Inflammatory macrophage treated with lipopolysaccharide for 1 hour (primary cell): ENCODE results near the gene CITED2.
"Not testable (repeated sequence)": the region's sequence is repeated elsewhere in the genome, so short reads cannot be mapped to it uniquely, and the experiment has no call there.

ENCODE experiments used
- DNase-seq, 2 donors: peaks; one replicate each; pipeline ENCODE4 v3.0.0-alpha.2; 2020 to 2022

Gene CITED2

DNA sequence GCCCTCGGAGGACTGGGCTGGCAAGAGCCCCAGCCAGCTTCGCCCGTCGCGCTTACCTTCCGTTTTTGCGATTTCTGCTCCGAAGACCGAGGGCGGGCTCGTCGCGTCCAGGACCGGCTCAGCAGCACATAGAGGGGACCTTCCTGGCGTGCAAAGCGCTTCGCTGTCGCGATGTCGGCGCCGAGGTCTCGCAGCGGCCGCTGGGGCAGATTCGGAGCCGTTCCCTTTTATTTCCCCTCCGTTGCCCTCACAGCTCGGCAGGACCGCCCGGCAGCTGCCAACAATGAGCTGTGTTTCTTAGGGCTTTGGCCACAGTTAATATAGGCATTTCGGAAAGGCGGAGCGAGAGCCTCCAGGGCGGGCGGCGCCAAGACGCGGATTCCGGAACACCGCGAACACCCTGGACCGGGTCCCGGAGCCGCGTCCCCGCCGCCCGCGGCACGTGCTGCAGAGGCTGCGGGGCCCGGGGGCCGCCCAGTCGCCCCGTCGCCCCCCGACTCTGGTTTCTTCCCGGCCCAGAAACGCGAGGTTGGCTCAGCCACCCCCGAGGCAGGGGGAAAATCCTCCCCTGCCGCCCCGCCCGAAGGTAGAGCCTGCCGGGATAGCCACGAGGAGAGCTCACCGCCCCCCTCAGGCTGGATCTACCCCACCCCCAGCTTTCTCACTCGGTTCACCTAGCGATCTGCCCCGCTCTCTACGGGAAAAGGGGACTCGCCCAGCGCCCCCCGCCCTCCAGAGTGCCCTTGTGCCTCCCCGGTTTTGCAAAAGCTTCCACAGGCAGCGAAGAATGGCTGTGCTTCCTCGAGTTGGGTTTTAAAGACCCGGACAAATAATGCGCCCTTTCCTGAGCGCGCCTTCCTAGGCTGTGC lies at the start of gene CITED2:
Gene CITED2, minus strand, starts transcription at position 292 of the 869 bp plus-strand sequence. CDS start 704 bp downstream, outside the sequence.
- peak; percentile 92 to 98 for DNase-seq

DNA sequence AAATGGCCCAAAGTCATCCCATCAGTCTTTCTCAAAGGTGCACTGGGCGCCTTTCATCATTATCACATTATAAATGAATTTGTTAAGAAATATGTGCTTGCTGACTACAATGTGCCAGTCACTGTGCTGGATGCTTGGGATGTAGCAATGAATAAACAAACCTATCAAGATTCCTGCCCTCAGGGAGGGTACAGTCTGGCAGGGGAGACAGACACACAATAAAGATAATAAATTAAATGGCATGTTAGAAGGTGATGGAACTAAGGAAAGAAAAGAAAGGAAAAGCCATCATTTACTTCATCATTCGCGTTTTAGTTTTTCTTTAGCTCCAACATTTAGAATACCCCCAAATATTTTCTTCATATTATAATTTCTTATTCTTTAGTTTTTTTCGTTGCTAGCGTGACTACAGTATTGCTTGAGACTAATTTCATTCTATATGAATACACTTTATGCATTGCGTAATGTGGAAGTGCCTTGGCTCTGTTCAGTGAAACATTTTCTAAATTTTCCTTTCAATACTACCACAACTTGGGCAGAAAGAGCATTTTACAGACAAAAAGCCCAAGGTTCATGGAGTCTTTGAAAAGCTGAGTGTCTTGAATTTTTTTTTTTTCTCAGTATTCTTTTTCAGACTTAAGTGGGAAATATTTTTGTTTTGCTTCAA lies 48.7 kb upstream of the CITED2 start:
- DNase-seq: peak in 1 of 2 donors; percentile 46

DNA sequence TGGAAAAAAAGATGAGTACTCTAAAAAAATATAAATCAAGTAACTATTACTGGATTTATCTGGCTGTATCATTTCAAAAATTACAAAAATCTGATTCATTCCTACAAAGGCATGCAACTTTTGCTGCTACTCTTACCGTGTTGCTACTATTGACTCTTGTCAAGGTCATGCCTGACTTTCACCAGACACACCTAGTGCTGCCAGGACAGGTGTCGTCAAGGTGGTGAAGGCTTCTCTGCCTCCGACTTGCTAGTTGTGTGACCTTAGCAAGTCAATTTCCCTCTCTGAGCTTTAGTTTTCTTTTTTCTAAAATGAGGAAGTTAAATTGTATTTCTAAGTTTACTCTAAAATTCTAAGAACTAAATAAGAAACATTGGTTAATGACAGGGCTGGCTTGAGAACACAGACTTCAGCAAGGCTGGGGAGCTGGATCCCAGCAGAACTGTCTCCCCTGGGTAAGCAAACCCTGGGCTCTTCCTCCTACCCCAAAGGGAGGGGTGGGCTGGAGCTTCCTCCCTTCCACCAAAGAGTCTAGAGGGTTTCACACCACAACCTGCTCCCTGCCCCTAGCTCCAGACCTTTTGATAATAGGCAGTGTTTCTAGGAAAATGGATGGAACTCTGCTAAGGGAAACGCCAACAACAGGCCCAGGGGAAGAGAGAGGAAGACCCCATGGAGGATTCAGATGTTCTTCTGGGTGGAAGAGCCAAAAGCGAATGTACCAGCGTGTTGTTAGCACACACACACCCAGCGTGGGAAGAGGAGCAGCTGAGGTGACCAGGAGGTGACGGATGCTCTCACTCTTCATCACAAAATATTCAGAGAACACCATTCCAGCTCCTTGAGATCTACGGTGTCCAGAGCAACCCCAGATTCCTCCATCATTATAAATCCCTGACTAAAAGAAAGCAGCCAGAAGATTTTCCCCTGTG lies 47.9 kb upstream of the CITED2 start:
- peak in 1 of 2 donors; percentile 29 for DNase-seq

- no peak for DNase-seq
Measured at GRCh38 chr6:139418481-139419132, 44.2 kb upstream of the CITED2 start.

GRCh38 chr6:139416146-139416545 lies 41.7 kb upstream of the CITED2 start:
- no peak for DNase-seq

DNA sequence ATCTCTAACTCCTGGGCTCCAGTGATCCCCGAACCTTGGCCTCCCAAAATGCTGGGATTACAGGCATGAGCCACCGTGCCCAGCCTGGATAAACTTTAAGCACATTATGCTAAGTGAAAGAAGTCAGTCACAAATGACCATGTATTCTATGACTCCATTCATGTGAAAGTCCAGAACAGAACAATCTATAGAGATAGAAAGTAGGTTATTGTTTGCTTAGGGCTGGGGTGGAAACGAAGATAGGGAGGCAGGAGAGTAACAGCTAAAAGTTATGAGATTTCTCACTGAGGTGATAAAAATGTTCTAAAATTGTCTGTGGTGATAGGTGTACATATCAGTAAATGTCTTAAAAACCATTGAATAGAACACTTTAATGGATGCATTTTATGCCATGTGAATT lies 40.9 kb upstream of the CITED2 start:
- no peak for DNase-seq

GRCh38 chr6:139412103-139412502 lies 37.7 kb upstream of the CITED2 start:
- DNase-seq: not testable (repeated sequence)

DNA sequence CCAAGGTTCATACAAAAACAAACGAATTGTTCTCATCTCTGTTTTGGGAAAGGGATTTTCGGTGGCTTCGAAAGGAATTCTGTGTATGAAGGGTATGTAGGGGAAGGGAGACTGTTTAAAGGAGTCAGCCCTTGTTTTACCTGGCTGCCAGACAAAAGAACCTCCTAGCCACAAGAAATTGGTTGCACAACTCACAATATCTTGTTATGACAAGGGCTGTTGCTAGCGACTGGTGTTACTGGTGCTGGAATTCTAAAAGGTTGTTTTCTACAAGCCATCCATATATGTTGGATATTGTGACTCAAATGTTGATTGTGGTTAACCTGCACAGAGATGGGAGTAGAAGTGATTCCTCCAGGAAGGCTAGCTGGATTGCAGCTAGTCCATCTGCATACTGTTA lies 34.6 kb upstream of the CITED2 start:
- DNase-seq: no peak

DNA sequence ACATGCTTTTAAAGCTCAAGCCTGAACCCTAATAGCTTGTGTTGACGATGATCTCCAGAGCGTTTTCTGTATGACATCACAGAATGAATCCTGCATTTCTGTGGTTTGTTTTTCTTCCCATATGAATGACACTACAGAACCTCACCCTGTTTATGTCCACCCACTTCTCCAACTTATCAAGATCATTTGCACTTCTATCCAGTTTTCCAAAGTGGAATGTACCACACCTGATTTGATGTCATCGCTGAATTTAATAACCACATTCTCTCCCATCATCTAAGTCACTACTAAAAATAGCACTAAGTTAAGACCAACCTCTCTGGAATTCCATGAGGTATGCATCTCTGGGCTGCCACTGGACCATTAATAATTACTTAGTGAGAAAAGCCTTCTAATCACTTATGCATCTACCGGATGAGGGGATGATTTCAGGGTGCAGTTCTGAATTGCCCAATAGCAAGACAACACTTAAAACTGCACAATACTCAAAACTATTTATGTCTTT lies 33.3 kb upstream of the CITED2 start:
- DNase-seq: no peak

- DNase-seq: no peak
Measured at GRCh38 chr6:139406577-139407343, 32.3 kb upstream of the CITED2 start.

GRCh38 chr6:139402876-139403386 lies 28.5 kb upstream of the CITED2 start:
- peak; percentile 57 to 91 for DNase-seq

DNA sequence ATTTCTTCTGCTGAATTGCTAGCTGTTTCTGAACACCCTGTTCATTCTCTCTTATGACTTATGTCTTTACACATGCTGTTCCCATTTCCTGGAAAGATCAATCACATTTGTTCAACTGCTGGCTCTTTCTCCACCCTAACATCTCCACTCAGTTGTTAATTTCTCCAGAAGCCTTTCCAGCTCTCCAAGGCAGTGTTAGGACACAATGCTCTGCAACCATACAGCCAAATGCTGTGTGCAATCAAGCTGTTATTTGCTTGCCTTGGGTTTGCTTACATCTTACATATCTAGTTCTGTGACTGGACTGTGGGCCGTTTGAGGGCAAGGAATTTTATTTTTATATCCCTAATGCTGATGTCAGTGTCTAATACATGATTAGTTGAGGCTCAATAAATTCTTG lies 24.2 kb upstream of the CITED2 start:
- no peak for DNase-seq

GRCh38 chr6:139395891-139396301 lies 21.4 kb upstream of the CITED2 start:
- DNase-seq: no peak

DNA sequence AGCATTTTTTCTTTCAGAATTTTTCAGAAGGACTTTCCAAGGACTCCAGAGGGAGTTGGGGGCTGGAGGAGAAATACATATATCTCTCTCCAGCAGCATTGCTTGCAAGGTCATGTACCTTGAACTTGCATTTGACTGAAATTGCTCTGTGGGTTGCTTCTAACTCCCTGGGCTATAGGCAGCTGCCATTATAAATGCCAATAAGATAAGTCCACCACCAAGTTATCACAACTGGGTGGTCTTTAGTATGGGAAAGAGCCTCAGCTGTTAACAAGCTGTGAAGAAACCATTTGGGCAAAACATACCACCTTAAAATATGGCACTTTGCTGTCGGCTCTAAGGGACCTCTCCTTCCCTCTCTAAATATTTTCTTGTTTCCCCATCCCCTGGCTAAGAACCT lies 20.9 kb upstream of the CITED2 start:
- DNase-seq: no peak

GRCh38 chr6:139394027-139394649 lies 19.7 kb upstream of the CITED2 start:
- no peak for DNase-seq

- DNase-seq: peak in 1 of 2 donors; percentile 44
Measured at GRCh38 chr6:139392794-139393193, 18.3 kb upstream of the CITED2 start.

GRCh38 chr6:139391709-139392108 lies 17.3 kb upstream of the CITED2 start:
- no peak for DNase-seq

DNA sequence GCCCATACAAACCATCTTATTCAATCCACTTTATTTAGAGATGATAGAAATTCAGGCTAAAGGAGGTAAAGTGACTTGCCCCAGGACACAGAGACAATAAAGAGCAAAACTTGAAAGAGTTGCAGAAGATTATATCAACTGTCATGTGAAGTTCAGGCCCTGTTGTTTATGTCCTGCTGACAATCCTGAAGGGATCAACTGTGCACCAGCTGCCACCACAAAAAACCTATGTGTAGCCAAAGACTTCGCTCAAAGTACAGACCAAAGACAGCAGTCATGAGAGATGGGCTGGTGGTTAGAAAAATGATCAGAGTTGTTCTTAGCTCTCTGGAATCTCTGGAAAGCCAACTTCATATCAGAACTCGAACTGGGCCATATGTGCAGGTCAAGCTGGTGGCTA lies 16.0 kb upstream of the CITED2 start:
- DNase-seq: no peak

DNA sequence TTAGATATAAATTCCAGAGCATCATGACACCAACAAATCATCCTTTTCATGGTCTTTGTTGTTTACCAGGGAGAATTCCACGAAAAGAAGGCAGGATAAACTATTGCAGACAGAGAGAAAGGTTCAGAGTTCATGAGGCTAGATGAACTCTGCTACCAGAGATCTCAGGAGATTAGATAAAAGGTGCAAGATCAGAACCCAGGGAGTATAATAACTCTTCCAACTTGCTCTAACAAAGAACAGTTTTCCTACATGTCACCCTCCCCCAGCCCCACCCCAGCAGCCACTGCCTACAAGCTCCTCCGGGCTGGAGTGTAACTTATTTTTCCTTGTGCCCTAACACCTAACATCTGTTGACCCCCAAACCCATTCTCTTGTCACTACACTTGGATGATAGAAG lies 13.9 kb upstream of the CITED2 start:
- no peak for DNase-seq

- DNase-seq: no peak
Measured at GRCh38 chr6:139386404-139386803, 12.0 kb upstream of the CITED2 start.
